ENCODE results near the gene RANBP6.
"Not testable (repeated sequence)": the region's sequence is repeated elsewhere in the genome, so short reads cannot be mapped to it uniquely, and the experiment has no call there.

Gene RANBP6

GRCh38 chr9:6015278-6016157, at the start of gene RANBP6:
TSS of gene RANBP6 (minus strand) at chr9:6015624. CDS start at chr9:6015607, 17 bp downstream.
- DNase-seq (ENCODE audit: low spot score), result peak; percentile 87
- TF ChIP-seq CTCF (IDR thresholded peaks at IDR 0.05; ENCODE audit: extremely low read depth, missing control alignments), result no peak

GRCh38 chr9:6063146-6063545, 47.7 kb upstream of the RANBP6 start:
- DNase-seq (ENCODE audit: low spot score), result not testable (repeated sequence)

GRCh38 chr9:6055666-6056065, 40.2 kb upstream of the RANBP6 start:
- TF ChIP-seq CTCF (IDR thresholded peaks at IDR 0.05; ENCODE audit: extremely low read depth, missing control alignments), result no peak
- DNase-seq (ENCODE audit: low spot score), result no peak

- peak; percentile 39 for DNase-seq (ENCODE audit: low spot score)
- peak; percentile 29 for TF ChIP-seq CTCF (IDR thresholded peaks at IDR 0.05; ENCODE audit: extremely low read depth, missing control alignments)
These were observed 39.8 kb upstream of the RANBP6 start for GRCh38 chr9:6055216-6055615.

DNA sequence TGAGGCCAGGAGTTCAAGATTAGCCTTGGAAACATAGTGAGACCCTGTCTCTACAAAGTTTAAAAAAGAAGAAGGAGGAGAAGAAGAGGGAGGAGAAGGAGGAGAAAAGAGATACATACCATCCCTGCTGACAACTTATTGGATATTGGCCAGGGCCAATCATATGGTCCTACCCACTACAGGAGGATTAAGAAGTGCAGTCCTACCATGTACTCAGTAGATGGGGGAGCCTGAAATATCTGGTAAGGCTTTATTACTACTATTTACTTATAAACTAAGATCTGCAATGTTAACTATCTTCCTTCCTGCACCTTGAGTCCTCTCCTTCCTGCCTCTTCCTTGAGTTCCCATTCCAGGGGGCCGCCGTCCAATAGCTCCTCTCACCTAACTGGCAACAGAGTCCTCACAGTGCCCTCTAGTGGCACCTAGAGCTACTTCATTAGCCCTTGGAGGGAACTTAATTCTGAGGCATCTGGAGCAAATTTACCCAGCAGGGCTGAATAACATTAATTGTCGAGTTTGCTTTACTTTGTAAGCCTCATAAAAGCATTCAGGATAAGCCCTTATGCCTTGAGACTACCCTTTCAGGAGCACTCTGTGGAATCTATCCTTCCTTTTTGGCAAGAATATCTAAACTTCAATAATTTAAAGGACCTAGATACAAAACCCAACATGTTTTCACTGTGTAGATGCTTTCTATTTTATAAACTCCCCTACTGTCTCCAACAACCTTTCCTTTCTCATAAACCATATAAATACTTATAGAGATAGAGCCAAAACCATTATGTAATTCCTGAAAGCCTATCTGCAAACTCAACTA, 39.1 kb upstream of the RANBP6 start:
- DNase-seq (ENCODE audit: low spot score), result peak; percentile 45
- TF ChIP-seq CTCF (IDR thresholded peaks at IDR 0.05; ENCODE audit: extremely low read depth, missing control alignments), result peak; percentile 76

DNA sequence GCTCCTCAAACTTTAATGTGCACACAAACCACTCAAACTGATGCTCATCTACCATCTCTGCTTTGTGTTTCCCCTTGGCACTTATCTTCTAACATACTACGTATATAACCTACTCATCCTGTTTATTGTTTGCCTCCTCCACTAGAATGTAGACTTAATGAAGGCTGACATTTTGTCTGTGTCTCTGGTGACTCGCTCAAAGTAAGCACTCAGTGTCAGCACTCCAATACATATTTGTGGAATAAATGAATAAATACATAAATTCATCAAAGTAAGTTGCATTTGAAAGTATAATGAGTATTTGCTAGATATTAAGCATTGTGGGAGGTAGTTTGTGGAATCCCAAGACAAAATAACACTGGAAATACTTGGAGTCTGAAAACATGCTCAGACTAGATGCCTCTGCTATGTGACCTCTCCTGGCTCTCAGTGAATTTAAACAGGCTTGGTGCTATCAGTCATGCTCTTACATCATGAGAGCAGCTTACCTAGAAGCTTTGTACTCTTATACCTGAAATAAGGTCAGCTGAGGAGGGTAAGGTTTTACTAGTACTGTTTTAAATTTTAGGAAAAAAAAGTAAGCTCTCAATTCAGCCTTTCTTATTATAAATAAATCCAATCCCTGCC, 37.0 kb upstream of the RANBP6 start:
- no peak for TF ChIP-seq CTCF (IDR thresholded peaks at IDR 0.05; ENCODE audit: extremely low read depth, missing control alignments)
- DNase-seq (ENCODE audit: low spot score), result no peak

DNA sequence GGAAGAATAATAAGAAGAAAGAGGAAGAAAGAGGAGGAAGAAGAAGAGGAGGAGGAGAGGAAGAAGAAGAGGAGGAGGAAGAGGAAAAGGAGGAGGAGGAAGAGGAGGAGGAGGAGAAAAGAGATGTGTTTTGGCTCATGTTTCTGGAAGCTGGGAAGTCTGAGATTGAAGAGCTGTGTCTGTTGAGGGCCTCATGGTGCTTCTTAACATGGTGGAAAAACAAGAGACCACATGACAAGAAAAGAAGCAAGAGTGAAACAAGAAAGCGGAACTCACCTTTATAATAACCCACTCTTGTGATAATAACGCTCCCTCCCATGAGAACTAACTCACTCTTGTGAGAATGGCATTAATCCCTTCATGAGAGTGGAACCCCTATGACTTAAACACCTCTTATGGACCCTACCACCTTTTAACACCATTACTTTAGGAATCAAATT, 36.1 kb upstream of the RANBP6 start:
- no peak for TF ChIP-seq CTCF (IDR thresholded peaks at IDR 0.05; ENCODE audit: extremely low read depth, missing control alignments)
- DNase-seq (ENCODE audit: low spot score), result peak; percentile 45

Measured in GM20000 (cell line).